SKM-1 (cell line): ENCODE measurements around the gene DLX2.

Experiments
- DNase-seq: peaks from one replicate; lab custom pipeline; 2025; ENCODE audit not compliant: unreplicated experiment; lab: John Stamatoyannopoulos, UW

DLX2 gene

DNA sequence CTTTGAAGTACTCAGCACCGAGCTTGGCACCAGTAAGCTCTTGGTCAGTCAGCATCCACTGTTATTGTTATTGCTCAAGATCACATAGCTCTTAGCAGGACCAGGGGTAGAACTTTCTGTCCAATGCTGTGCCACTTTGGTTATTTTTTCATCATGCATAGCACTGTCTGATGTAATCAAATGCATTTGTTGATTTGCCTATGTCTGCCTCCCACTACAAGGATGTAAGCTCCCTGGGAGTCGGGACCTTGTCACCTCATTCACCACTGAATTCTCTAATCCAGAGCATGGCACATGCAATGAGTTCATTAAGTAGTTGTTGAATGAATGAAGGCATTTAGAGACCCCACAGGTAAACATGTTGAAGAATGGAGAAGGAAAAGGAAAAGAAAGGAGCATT is 46.4 kb downstream of the DLX2 start:
- no peak for DNase-seq

DNA sequence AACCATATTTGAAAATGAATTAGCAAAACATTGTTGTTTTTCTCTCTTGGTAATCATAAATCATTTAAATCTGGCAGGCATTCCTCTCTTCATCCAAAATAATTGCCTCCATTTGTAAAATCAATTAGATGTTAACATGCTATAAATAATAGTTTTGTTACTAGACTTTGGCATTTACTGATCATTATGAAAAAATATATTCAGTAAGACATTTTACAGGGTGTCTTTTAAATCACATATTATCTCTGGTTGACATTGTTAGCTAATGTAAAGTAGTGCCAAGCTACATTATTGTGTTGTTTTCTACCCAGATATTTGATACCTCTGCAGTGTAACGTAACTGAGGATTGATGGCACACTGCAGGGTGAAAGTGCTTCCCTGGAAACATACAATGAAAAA is 49.2 kb downstream of the DLX2 start:
- DNase-seq = no peak

DNA sequence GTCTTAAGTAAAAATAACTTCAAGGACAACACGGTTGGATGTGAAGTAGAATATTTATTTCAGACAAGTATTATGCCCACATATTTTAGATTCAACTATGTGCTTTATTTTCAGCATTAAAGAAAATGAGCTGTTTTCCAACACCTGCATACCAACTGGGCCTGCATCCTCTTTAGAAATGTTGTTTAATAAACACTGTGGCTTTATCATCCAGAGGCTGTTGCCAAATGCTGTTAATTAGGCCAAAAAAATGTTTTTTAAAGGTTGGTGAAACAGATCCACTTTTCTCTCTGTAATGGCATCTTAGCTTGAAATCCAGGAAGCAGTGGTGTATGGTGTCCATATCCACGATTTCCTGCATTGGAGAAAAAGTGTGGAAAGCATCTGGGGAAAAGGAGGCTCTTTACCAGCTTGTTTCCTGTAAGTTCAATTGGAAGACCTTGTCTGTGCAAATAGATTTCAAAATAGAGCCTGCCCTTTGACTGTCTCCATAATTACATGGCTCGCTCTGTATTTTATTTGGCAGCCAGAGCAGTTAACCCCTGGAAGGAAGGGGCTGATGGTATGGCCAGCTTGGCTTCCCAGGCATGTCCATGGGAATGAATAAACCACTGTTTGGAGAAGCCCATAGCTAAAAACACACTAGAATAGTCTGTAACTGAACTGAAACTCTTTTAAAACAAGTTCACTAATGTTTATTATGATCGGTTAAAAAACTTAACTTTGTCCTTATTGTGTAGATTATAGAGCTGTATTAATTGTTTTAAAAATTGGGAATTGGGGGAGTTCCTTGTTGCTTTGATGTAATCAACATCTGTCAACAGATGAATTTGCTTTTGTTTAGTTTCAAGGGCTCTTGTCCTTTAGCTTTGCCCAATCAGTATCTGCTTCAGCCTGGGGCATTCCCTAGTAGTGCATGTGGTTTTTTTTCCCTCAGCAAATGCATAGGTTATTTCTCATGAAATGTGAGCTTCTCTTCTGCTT is 50.4 kb downstream of the DLX2 start:
- DNase-seq = no peak

DNA sequence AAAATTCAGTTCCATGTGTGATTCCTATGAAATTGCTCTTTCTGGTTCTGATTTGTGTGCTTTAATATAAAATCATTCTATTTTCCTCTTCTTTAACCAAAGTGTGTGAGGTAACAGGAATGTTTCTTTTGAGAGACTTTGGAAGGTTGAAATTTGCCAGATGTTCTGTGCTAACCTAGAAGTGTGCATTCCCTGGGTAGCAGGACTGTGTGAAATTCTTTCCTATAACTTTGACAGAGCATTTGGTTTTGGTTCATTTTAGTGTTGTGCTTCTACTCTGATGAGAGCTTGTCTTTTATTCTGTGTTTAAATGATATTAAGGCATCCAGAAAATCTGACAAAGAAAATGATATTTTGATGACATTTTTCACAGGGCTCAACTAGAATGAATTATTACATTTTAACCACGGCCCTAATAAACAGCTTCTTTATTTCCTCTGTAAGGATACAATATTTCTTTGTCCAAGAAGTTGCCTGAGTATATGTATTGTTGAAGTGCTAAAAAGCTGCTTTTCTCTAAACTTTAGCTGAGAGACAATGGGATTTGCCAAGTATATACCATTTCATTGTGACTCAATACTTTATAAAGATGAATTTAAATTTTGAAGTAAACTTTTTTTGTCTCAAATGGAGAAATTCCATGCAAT is 52.1 kb downstream of the DLX2 start:
- DNase-seq = no peak

GRCh38 chr2:172049567-172050120 is 53.1 kb downstream of the DLX2 start:
- DNase-seq = no peak
